Choroid plexus epithelial cell (primary cell): ENCODE measurements around the gene POU3F3.

ENCODE experiments used
- DNase-seq: peaks from one replicate; pipeline ENCODE4 v3.0.0-alpha.2; 2010; ENCODE audit warnings: low read depth
- H3K4me3 ChIP-seq: 2 replicates; pipeline ENCODE4 v1.5.1; 2011; ENCODE audit warnings: low read depth, mild to moderate bottlenecking, control low read depth, low read length, moderate library complexity
- CTCF ChIP-seq: conservative IDR thresholded peaks from 2 replicates; pipeline ENCODE4 v1.5.1; 2011; ENCODE audit warnings: low read depth, mild to moderate bottlenecking, control low read depth, inconsistent platforms, low read length, moderate library complexity

Gene POU3F3

GRCh38 chr2:104902317-104902716 lies 48.4 kb downstream of the POU3F3 start:
- no peak for DNase-seq
- TF ChIP-seq CTCF = no peak
- H3K4me3 ChIP-seq = no peak overlapping the region
